RWPE1 (cell line): ENCODE results near the gene POU6F2.

ENCODE experiments used
- CTCF ChIA-PET: fragments of 350-600 bp; sonication (Branson Sonifier 250); formaldehyde crosslinking; extraction: SDS; loops from one replicate; lab custom pipeline; 2021; lab: Yijun Ruan, JAX
- POLR2A ChIA-PET: fragments of 400-600 bp; formaldehyde crosslinking; extraction: SDS; loops from one replicate; lab custom pipeline; 2020; ENCODE audit warnings: antibody characterized with exemption; ENCODE audit not compliant: low non-redundant PET; lab: Yijun Ruan, JAX
- DNase-seq: peaks from one replicate; pipeline ENCODE4 v3.0.0; 2012; ENCODE audit warnings: low spot score
- H3K27ac ChIP-seq: fragments of 450-650 bp; 2 replicates; pipeline ENCODE4 v1.5.1; 2017
- CTCF ChIP-seq: fragments of 450-650 bp; conservative IDR thresholded peaks from 2 replicates; pipeline ENCODE4 v1.5.1; 2017; ENCODE audit warnings: low read depth, mild to moderate bottlenecking

The POU6F2 gene

GRCh38 chr7:39217783-39218182 lies 240.1 kb downstream of the POU6F2 start:
- DNase-seq, result no peak
- no peak for TF ChIP-seq CTCF
- CTCF ChIA-PET, result no interaction called here
- POLR2A ChIA-PET, result no interaction called here
- H3K27ac ChIP-seq, result no peak overlapping the region

- no peak overlapping the region for H3K27ac ChIP-seq
- CTCF ChIA-PET, result no interaction called here
- no peak for TF ChIP-seq CTCF
- POLR2A ChIA-PET, result no interaction called here
- DNase-seq, result no peak
Observed at GRCh38 chr7:39219869-39220268, 242.2 kb downstream of the POU6F2 start.

GRCh38 chr7:39221901-39222300 lies 244.2 kb downstream of the POU6F2 start:
- CTCF ChIA-PET, result no interaction called here
- H3K27ac ChIP-seq, result no peak overlapping the region
- no peak for DNase-seq
- POLR2A ChIA-PET, result no interaction called here
- TF ChIP-seq CTCF, result no peak

GRCh38 chr7:39228946-39229345 lies 251.2 kb downstream of the POU6F2 start:
- ChIA-PET POLR2A (no interaction called here), CTCF (no interaction called here)
- no peak overlapping the region for H3K27ac ChIP-seq
- no peak for DNase-seq
- TF ChIP-seq CTCF, result no peak

- CTCF ChIA-PET, result no interaction called here
- POLR2A ChIA-PET, result no interaction called here
- H3K27ac ChIP-seq, result no peak overlapping the region
- no peak for DNase-seq
- TF ChIP-seq CTCF, result no peak
Observed at GRCh38 chr7:39233851-39234529, 256.3 kb downstream of the POU6F2 start.

GRCh38 chr7:39238234-39238869 lies 260.6 kb downstream of the POU6F2 start:
- POLR2A ChIA-PET, result no interaction called here
- CTCF ChIA-PET, result no interaction called here
- no peak for DNase-seq

More at GRCh38 chr7:39238234-39238869, 260.6 kb downstream of the POU6F2 start:
- TF ChIP-seq CTCF, result no peak
- no peak overlapping the region for H3K27ac ChIP-seq
